HepG2 (cell line): ENCODE measurements around the gene INHBB. TPM values are rescaled to one million over a fixed set of nuclear protein-coding genes. Genes with fewer than 3 reads are reported as not detected.

ENCODE experiments used
- ATAC-seq: fragments of 200-7000 bp; cut with Tn5 transposase; 3 replicates; pipeline ENCODE4 v1.9.1; 2020; ENCODE audit warnings: mild to moderate bottlenecking, moderate library complexity
- BruUV-seq: library from RNA; stranded (reverse); fragments of 400-500 nt; replicated peaks from 2 replicates; lab custom pipeline; 2021; lab: Mats Ljungman, UMichigan
- CTCF ChIA-PET: fragments of 300-600 bp; formaldehyde crosslinking; extraction: SDS; loops from one replicate; lab custom pipeline; 2021; ENCODE audit warnings: low total read pairs, inconsistent platforms, low intra/inter-chr PET ratio; lab: Yijun Ruan, JAX
- POLR2A ChIA-PET: fragments of 350-600 bp; sonication (Branson Sonifier 250); formaldehyde crosslinking; loops from one replicate; lab custom pipeline; 2020; ENCODE audit warnings: antibody characterized with exemption, inconsistent platforms; lab: Yijun Ruan, JAX
- DNase-seq: peaks from one replicate; pipeline ENCODE4 v3.0.0-alpha.2; 2015; ENCODE audit warnings: low spot score
- FAIRE-seq: peaks from 3 replicates; lab custom pipeline; 2011; peaks lifted over from hg19 to GRCh38; lab: Jason Lieb, UNC
- H2AFZ ChIP-seq: one replicate; pipeline ENCODE4 v1.6.1; 2011; ENCODE audit warnings: low read length, inconsistent platforms
- H3K27ac ChIP-seq: fragments of 300-600 bp; 3 replicates; pipeline ENCODE4 v1.8.0; 2011; ENCODE audit warnings: mixed run types, mild to moderate bottlenecking, mixed read lengths, low read length, inconsistent platforms; ENCODE audit not compliant: insufficient read depth; ENCODE audit errors: extremely low read length
- H3K27me3 ChIP-seq, 2 experiments: fragments of 200-600 bp in 1 of 2; 2 replicates in 1 of 2; 3 replicates in 1 of 2; pipeline versions ENCODE4 v1.6.0 to v1.8.0; 2011; ENCODE audit warnings: low read length in 2 of 2, mild to moderate bottlenecking in 2 of 2, moderate library complexity in 2 of 2, inconsistent platforms in 1 of 2; ENCODE audit not compliant: insufficient read depth in 2 of 2, control insufficient read depth in 1 of 2
- H3K36me3 ChIP-seq, 2 experiments: fragments of 200-600 bp in 1 of 2; replicated peaks in 1 of 2; 2 replicates in 1 of 2; 3 replicates in 1 of 2; pipeline versions ENCODE4 v1.5.1 to v1.8.0; 2011; ENCODE audit warnings: low read length in 2 of 2, inconsistent platforms in 1 of 2; ENCODE audit not compliant: insufficient read depth in 2 of 2, control insufficient read depth in 1 of 2
- H3K4me1 ChIP-seq: 2 replicates; pipeline ENCODE4 v1.5.1; 2012; ENCODE audit warnings: low read length, inconsistent platforms; ENCODE audit not compliant: insufficient read depth
- H3K4me2 ChIP-seq: 2 replicates; pipeline ENCODE4 v1.6.0; 2011; ENCODE audit warnings: low read depth, low read length, inconsistent platforms
- H3K4me3 ChIP-seq, 3 experiments: fragments of 200-600 bp in 1 of 3; sonication (generic), shearing (Covaris generic) in 1 of 3; replicated peaks in 1 of 3; 2 replicates each; pipeline ENCODE4 v1.5.1; 2011 to 2016; ENCODE audit warnings: low read length in 3 of 3, inconsistent platforms in 2 of 3, low read depth in 2 of 3, mild to moderate bottlenecking in 2 of 3, control low read depth in 1 of 3, mixed read lengths in 1 of 3; ENCODE audit not compliant: insufficient read depth in 1 of 3
- H3K79me2 ChIP-seq: one replicate; pipeline ENCODE4 v1.6.1; 2011; ENCODE audit warnings: low read length, inconsistent platforms; ENCODE audit not compliant: insufficient read depth
- H3K9ac ChIP-seq: 2 replicates; pipeline ENCODE4 v1.6.0; 2011; ENCODE audit warnings: mild to moderate bottlenecking, low read depth, low read length, inconsistent platforms; ENCODE audit not compliant: insufficient read depth
- H3K9me3 ChIP-seq: 2 replicates; pipeline ENCODE4 v1.5.1; 2012; ENCODE audit warnings: mild to moderate bottlenecking, low read length
- H4K20me1 ChIP-seq: 2 replicates; pipeline ENCODE4 v1.6.0; 2011; ENCODE audit warnings: inconsistent platforms, mild to moderate bottlenecking, low read length, moderate library complexity; ENCODE audit not compliant: insufficient read depth
- ATF1 ChIP-seq: IDR thresholded peaks from 2 replicates; pipeline ENCODE4 v1.6.1; 2016; ENCODE audit warnings: mild to moderate bottlenecking, control low read depth
- MEF2D ChIP-seq: sonication (generic); formaldehyde crosslinking; IDR thresholded peaks from 2 replicates; pipeline ENCODE4 v1.5.1; 2020; ENCODE audit warnings: mild to moderate bottlenecking, missing genetic modification reagents
- ZFP90 ChIP-seq: sonication (generic); formaldehyde crosslinking; IDR thresholded peaks from 2 replicates; pipeline ENCODE4 v1.8.0; 2022; ENCODE audit warnings: missing genetic modification reagents, mild to moderate bottlenecking, inconsistent platforms, borderline replicate concordance
- ZNF275 ChIP-seq: sonication (generic); formaldehyde crosslinking; IDR thresholded peaks from 2 replicates; pipeline ENCODE4 v1.8.0; 2022; ENCODE audit warnings: missing genetic modification reagents, mild to moderate bottlenecking, inconsistent platforms, borderline replicate concordance
- ZNF768 ChIP-seq: sonication (generic); formaldehyde crosslinking; IDR thresholded peaks from 2 replicates; pipeline ENCODE4 v1.4.0; 2020; ENCODE audit warnings: missing genetic modification reagents
- WGBS: methylation state at CpG from one replicate; pipeline ENCODE4 v1.1.6; 2017; ENCODE audit warnings: low lambda C conversion rate; 5-methylcytosine and 5-hydroxymethylcytosine counted together
- in situ Hi-C: cut with HindIII; loops from 2 replicates; pipeline ENCODE4 v1.10.0; 2017; ENCODE audit warnings: low pct_unique_long_range_greater_than_20kb; ENCODE audit not compliant: extremely low pct_ligation_motif_present
- intact Hi-C: fragments of 100-400 bp; cut with micrococcal nuclease; formaldehyde crosslinking; loops from one replicate; pipeline ENCODE4 v1.10.0; 2022; ENCODE audit not compliant: unreplicated experiment
- polyA plus RNA-seq, 8 experiments: library from polyadenylated mRNA; depleted of rRNA in 3 of 8; stranded (reverse) in 7 of 8; unstranded in 1 of 8; fragments of >200 nt; fragmentation: Illumina TruSeq in 4 of 8; extraction: Trizol in 4 of 8; gene quantifications; 2 replicates each; pipeline versions ENCODE4 v1.2.1 to v1.2.3, GENCODE V29; 2011 to 2016; ENCODE audit warnings: low read depth in 4 of 8, missing spikeins in 1 of 8, mixed read lengths in 1 of 8; ENCODE audit not compliant: insufficient read depth in 1 of 8
- total RNA-seq, 5 experiments: library from RNA; depleted of rRNA; stranded (reverse); fragments of >200 nt; fragmentation: Illumina TruSeq; extraction: Trizol; gene quantifications; 2 replicates each; pipeline ENCODE4 v1.2.3, GENCODE V29; 2016; ENCODE audit warnings: low read depth in 1 of 5

INHBB gene
- total and polyA plus RNA-seq, 2 of the 13 experiments (the other 11 are each of a cell fraction or from before 2014, with no cell fraction given), result 0.20 to 1.7 TPM

- WGBS, result 34% methylated on average over 4 of the region's 4 CpGs
- FAIRE-seq (peak; percentile 8), ATAC-seq (no peak), DNase-seq (no peak)
- H3K36me3 ChIP-seq, result no peaks in the 10 kb centered on the region
- in situ Hi-C loops, result no loop called here
- no peak overlapping the region for H2AFZ ChIP-seq
- H3K4me1 ChIP-seq, result peaks cover 26% of the 10 kb centered on the region
- H3K79me2 ChIP-seq, result no peaks in the 10 kb centered on the region
- BruUV-seq, result no TSS peak
- H3K9ac ChIP-seq, result no peak overlapping the region
- no peak for TF ChIP-seq ATF1 (CRISPR knock-in tag)
- TF ChIP-seq ZNF275, result no peak
- no peak for TF ChIP-seq MEF2D (CRISPR knock-in tag)
- peak; percentile 96 for TF ChIP-seq ZNF768
- TF ChIP-seq ZFP90 (CRISPR knock-in tag), result no peak
- H3K4me2 ChIP-seq, result peak overlapping the region; percentile 48
- peaks cover 4 to 5% of the 10 kb centered on the region in 2 experiments; a peak in 3 of 5 replicates for H3K27me3 ChIP-seq
- intact Hi-C loops, result no loop called here
- CTCF ChIA-PET, result no interaction called here
- POLR2A ChIA-PET, result interaction anchor here (0.7 to 2.1 kb wide), 4 partner anchors 10 to 85 kb away, joined by 3 to 10 read pairs (median 7); no protein-coding TSS in a partner anchor
- H3K9me3 ChIP-seq, result no peaks in the 10 kb centered on the region
- H3K27ac ChIP-seq, result no peak overlapping the region
- peaks cover 2% of the 10 kb centered on the region; the same call in 1 of the 2 replicates for H4K20me1 ChIP-seq
- H3K4me3 ChIP-seq, result no peak overlapping the region
Measured at GRCh38 chr2:120385355-120386127, 39.6 kb downstream of the INHBB start.
